PC-3 (cell line): ENCODE data around the gene SLCO3A1.

Experiments used
- EZH2 ChIP-seq: fragments of 300-600 bp; sonication (generic); IDR thresholded peaks from one replicate; pipeline ENCODE4 v1.6.1; 2017; ENCODE audit warnings: antibody characterized with exemption, mild to moderate bottlenecking, low read length; ENCODE audit not compliant: unreplicated experiment
- EZH2phosphoT487 ChIP-seq: fragments of 300-600 bp; sonication (generic); IDR thresholded peaks from 2 replicates; pipeline ENCODE4 v1.6.1; 2018; ENCODE audit warnings: mild to moderate bottlenecking, antibody characterized with exemption, low read length, borderline replicate concordance
- TF ChIP-seq, protein P1 (sequence below): fragments of 300-600 bp; sonication (generic); conservative IDR thresholded peaks from 2 replicates; pipeline ENCODE4 v1.5.1; 2017; ENCODE audit warnings: antibody characterized with exemption, low read depth, mild to moderate bottlenecking, low read length

DNA sequence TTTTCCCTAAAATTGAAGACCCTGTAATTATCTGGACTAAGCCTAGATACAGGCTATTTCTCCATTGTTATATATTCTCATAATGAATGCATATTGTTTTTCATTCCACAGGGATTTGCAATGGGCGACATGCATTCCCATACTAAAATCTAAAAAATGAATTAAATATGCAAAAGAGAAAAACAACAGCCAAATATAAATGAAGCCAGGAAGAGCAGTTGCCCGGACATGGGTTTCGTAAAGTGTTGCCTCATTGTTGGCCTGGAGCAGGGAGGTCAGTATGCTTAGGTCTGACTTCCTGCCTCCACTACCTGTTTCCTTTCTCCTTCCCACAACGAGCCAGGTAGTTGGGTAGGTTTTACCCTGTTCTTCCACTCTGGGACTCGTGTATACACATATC is 27.1 kb upstream of the SLCO3A1 start:
- TF ChIP-seq, protein P1, sequence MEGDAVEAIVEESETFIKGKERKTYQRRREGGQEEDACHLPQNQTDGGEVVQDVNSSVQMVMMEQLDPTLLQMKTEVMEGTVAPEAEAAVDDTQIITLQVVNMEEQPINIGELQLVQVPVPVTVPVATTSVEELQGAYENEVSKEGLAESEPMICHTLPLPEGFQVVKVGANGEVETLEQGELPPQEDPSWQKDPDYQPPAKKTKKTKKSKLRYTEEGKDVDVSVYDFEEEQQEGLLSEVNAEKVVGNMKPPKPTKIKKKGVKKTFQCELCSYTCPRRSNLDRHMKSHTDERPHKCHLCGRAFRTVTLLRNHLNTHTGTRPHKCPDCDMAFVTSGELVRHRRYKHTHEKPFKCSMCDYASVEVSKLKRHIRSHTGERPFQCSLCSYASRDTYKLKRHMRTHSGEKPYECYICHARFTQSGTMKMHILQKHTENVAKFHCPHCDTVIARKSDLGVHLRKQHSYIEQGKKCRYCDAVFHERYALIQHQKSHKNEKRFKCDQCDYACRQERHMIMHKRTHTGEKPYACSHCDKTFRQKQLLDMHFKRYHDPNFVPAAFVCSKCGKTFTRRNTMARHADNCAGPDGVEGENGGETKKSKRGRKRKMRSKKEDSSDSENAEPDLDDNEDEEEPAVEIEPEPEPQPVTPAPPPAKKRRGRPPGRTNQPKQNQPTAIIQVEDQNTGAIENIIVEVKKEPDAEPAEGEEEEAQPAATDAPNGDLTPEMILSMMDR, result no peak
- no peak for TF ChIP-seq EZH2
- no peak for TF ChIP-seq EZH2phosphoT487
